Natural killer cell (primary cell): ENCODE results near the gene SMYD5. TPM values are rescaled to one million over a fixed set of nuclear protein-coding genes. Genes with fewer than 3 reads are reported as not detected.

ENCODE experiments used
- ATAC-seq, 3 donors: fragments of 150-1000 bp in 2 of 3; fragments of 200-7000 bp in 1 of 3; cut with Tn5 transposase; 1 replicate in 1 of 3; 2 replicates in 2 of 3; pipeline ENCODE4 v1.10.0; 2021; ENCODE audit warnings: mild to moderate bottlenecking in 2 of 3, moderate library complexity in 2 of 3
- DNase-seq, 2 donors: peaks; one replicate each; pipeline versions ENCODE4 v3.0.0 to v3.0.0-alpha.2; 2013 to 2021; ENCODE audit warnings: mixed read lengths in 1 of 2
- H3K27ac ChIP-seq: one replicate; pipeline ENCODE4 v1.5.1; 2013; ENCODE audit warnings: mild to moderate bottlenecking, low read length
- H3K27me3 ChIP-seq: one replicate; pipeline ENCODE4 v1.6.1; 2013; ENCODE audit warnings: low read length; ENCODE audit not compliant: control insufficient read depth, insufficient read depth
- H3K36me3 ChIP-seq: one replicate; pipeline ENCODE4 v1.6.1; 2013; ENCODE audit warnings: low read length; ENCODE audit not compliant: control insufficient read depth, insufficient read depth
- H3K4me1 ChIP-seq: one replicate; pipeline ENCODE4 v1.6.1; 2013; ENCODE audit warnings: low read length; ENCODE audit not compliant: control insufficient read depth, insufficient read depth
- H3K4me3 ChIP-seq: one replicate; pipeline ENCODE4 v1.5.1; 2013; ENCODE audit warnings: low read length
- H3K9me3 ChIP-seq: one replicate; pipeline ENCODE4 v1.6.1; 2013; ENCODE audit warnings: low read length; ENCODE audit not compliant: control insufficient read depth, insufficient read depth
- H3K27ac Mint-ChIP-seq, 2 donors: one replicate each; pipeline ENCODE4 v1.8.0; 2022; ENCODE audit warnings: mild to moderate bottlenecking in 2 of 2, mixed read lengths in 2 of 2, moderate library complexity in 1 of 2
- H3K27me3 Mint-ChIP-seq, 2 donors: one replicate each; pipeline ENCODE4 v1.8.0; 2022; ENCODE audit warnings: low read depth in 2 of 2, mixed read lengths in 2 of 2
- H3K36me3 Mint-ChIP-seq: one replicate; pipeline ENCODE4 v1.8.0; 2022; ENCODE audit warnings: mixed read lengths
- H3K4me1 Mint-ChIP-seq, 2 donors: one replicate each; pipeline ENCODE4 v1.8.0; 2022; ENCODE audit warnings: mixed read lengths in 2 of 2
- H3K4me3 Mint-ChIP-seq: one replicate; pipeline ENCODE4 v1.8.0; 2022; ENCODE audit warnings: mild to moderate bottlenecking, moderate library complexity, mixed read lengths
- H3K9me3 Mint-ChIP-seq, 2 donors: one replicate each; pipeline ENCODE4 v1.8.0; 2022; ENCODE audit warnings: mixed read lengths in 2 of 2
- WGBS: methylation state at CpG from one replicate; pipeline ENCODE4 v1.1.7; 2013; ENCODE audit warnings: missing lambda C conversion rate; ENCODE audit not compliant: insufficient coverage; 5-methylcytosine and 5-hydroxymethylcytosine counted together
- intact Hi-C: fragments of 100-400 bp; cut with micrococcal nuclease; formaldehyde crosslinking; loops from one replicate; pipeline ENCODE4 v1.14.2; 2022
- total RNA-seq, 4 donors: library from RNA; stranded (reverse); fragments of 120-200 nt in 1 of 4; gene quantifications; one replicate each; pipeline versions ENCODE4 v1.2.3 to v1.2.4, GENCODE V29; 2013 to 2022
- TF ChIP-seq, protein P1 (sequence below): fragments of 200-600 bp; IDR thresholded peaks from one replicate; pipeline ENCODE4 v1.8.0; 2022; ENCODE audit warnings: antibody characterized with exemption

The SMYD5 gene
- total RNA-seq, 3 donors from 2014 or later (not counting 1 experiment from before 2014, with no cell fraction given): 12.2 to 25.3 (median 12.2) TPM

DNA sequence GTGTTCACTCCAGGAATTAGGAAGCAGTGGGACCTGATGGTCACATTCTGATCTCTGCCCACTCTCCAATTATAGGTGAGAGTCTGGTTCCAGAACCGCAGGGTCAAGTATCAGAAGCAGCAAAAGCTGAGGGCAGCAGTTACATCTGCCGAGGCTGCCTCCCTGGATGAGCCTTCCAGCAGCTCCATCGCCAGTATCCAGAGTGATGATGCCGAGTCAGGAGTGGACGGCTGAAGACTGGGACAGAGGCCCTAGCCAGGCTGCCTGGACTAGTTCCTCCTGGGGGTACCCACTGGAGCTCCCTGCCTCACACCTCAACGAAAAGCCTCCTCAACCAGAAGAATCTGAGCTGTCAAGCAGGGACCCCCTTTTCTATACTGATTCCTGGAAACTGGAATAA is 3.3 kb upstream of the SMYD5 start:
- Histone ChIP-seq H3K27me3 (peaks cover 2% of the 10 kb centered on the region), H3K36me3 (no peaks in the 10 kb centered on the region), H3K27ac (no peak overlapping the region), H3K4me3 (no peak overlapping the region), H3K4me1 (peaks cover 21% of the 10 kb centered on the region), H3K9me3 (no peaks in the 10 kb centered on the region)
- TF ChIP-seq, protein P1, sequence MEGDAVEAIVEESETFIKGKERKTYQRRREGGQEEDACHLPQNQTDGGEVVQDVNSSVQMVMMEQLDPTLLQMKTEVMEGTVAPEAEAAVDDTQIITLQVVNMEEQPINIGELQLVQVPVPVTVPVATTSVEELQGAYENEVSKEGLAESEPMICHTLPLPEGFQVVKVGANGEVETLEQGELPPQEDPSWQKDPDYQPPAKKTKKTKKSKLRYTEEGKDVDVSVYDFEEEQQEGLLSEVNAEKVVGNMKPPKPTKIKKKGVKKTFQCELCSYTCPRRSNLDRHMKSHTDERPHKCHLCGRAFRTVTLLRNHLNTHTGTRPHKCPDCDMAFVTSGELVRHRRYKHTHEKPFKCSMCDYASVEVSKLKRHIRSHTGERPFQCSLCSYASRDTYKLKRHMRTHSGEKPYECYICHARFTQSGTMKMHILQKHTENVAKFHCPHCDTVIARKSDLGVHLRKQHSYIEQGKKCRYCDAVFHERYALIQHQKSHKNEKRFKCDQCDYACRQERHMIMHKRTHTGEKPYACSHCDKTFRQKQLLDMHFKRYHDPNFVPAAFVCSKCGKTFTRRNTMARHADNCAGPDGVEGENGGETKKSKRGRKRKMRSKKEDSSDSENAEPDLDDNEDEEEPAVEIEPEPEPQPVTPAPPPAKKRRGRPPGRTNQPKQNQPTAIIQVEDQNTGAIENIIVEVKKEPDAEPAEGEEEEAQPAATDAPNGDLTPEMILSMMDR: no peak
- Mint-ChIP-seq H3K9me3 (no peaks in the 10 kb centered on the region), H3K4me3 (no peak overlapping the region), H3K4me1 (peaks cover 17 to 26% of the 10 kb centered on the region in 2 donors), H3K27ac (no peak overlapping the region), H3K27me3 (peaks cover 14 to 20% of the 10 kb centered on the region in 2 donors), H3K36me3 (no peaks in the 10 kb centered on the region)
- 93% methylated on average over 5 of the region's 6 CpGs for WGBS
- intact Hi-C loops: loop anchor here (5.0 kb wide), 1 partner anchor 82 kb away; the partner anchor contains the start of gene EGR4
- no peak for DNase-seq
- ATAC-seq: no peak

DNA sequence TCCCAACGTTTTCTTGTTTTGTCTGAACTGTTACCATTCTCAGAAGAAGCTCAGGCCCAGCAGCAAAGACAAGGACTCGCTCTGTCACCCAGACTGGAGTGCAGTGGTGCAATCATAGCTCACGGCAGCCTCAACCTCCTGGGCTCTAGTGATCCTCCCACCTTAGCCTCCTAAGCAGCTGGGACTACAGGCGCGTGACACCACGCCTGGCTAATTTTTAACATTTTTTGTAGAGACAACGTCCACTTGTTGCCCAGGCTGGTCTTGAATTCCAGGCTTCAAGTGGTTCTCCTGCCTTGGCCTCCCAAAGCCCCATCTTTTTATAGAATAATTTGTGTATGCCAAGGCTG is 2.0 kb upstream of the SMYD5 start:
- intact Hi-C loops: loop anchor here (1.0 to 5.0 kb wide), 2 partner anchors 80 to 127 kb away; partner anchors contain the start of gene EGR4
- H3K27me3 Mint-ChIP-seq: peaks cover 12 to 14% of the 10 kb centered on the region in 2 donors

GRCh38 chr2:73212448-73213176 is 1.4 kb upstream of the SMYD5 start:
- Histone ChIP-seq H3K4me1 (peaks cover 21% of the 10 kb centered on the region), H3K4me3 (no peak overlapping the region), H3K27me3 (no peaks in the 10 kb centered on the region), H3K27ac (no peak overlapping the region), H3K36me3 (no peaks in the 10 kb centered on the region), H3K9me3 (no peaks in the 10 kb centered on the region)
- DNase-seq (peak; percentile 68 to 87), ATAC-seq (peak; percentile 69 to 78 (median 76))
- H3K27ac Mint-ChIP-seq: no peak overlapping the region
- no peak overlapping the region for H3K4me3 Mint-ChIP-seq
- H3K4me1 Mint-ChIP-seq: peaks cover 17 to 26% of the 10 kb centered on the region in 2 donors
- TF ChIP-seq, protein P1: peak; percentile 94
- peaks cover 8 to 14% of the 10 kb centered on the region in 2 donors for H3K27me3 Mint-ChIP-seq
- H3K9me3 Mint-ChIP-seq: no peaks in the 10 kb centered on the region
- 52% methylated on average over 20 of the region's 20 CpGs for WGBS
- no peaks in the 10 kb centered on the region for H3K36me3 Mint-ChIP-seq
- intact Hi-C loops: loop anchor here (1.0 to 5.0 kb wide), 2 partner anchors 80 to 127 kb away; partner anchors contain the start of gene EGR4

More for the DNA sequence above, 2.0 kb upstream of the SMYD5 start:
- H3K27ac ChIP-seq: no peak overlapping the region
- Mint-ChIP-seq H3K4me1 (peaks cover 17 to 26% of the 10 kb centered on the region in 2 donors), H3K9me3 (no peaks in the 10 kb centered on the region), H3K4me3 (no peak overlapping the region), H3K36me3 (no peaks in the 10 kb centered on the region), H3K27ac (no peak overlapping the region)
- no peaks in the 10 kb centered on the region for H3K36me3 ChIP-seq
- no peak overlapping the region for H3K4me3 ChIP-seq
- TF ChIP-seq, protein P1: no peak
- DNase-seq: no peak
- no peaks in the 10 kb centered on the region for H3K27me3 ChIP-seq
- H3K4me1 ChIP-seq: peaks cover 21% of the 10 kb centered on the region
- WGBS: 87% methylated on average over 7 of the region's 7 CpGs
- no peak for ATAC-seq
- no peaks in the 10 kb centered on the region for H3K9me3 ChIP-seq
